GM12892 (cell line): Measurements from ENCODE around the gene ARPP19.

Experiments
- POLR2A ChIP-seq: IDR thresholded peaks from 2 replicates; pipeline ENCODE4 v1.6.1; 2011; ENCODE audit warnings: low read depth, low read length, control low read depth
- POLR2AphosphoS5 ChIP-seq: IDR thresholded peaks from 2 replicates; pipeline ENCODE4 v1.6.1; 2011; ENCODE audit warnings: low read depth, low read length, control low read depth
- TAF1 ChIP-seq: IDR thresholded peaks from 2 replicates; pipeline ENCODE4 v1.6.1; 2011; ENCODE audit warnings: low read depth, mild to moderate bottlenecking, control low read depth, low read length, borderline replicate concordance

DNA sequence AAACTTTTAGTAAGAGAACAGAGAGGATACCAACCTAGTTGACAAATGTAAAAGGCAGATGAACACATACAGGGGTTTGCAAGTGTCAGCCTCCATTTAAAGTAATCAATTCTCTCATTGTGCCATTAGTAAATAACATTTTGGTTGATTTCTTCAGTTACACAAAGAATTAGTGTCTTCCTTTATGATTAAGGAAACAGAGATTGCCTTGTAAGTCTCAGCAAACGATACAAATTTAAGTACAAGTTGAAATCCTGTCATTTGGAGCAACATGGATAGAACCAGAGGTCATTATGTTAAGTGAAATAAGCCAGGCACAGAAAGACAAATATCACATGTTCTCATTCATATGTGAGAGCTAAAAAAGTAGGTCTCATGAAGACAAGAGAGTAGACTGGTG, 66.2 kb downstream of the ARPP19 start:
- TF ChIP-seq POLR2A (no peak), POLR2AphosphoS5 (no peak), TAF1 (no peak)
